Smooth muscle cell (in vitro differentiated cells): ENCODE results near the gene SCCPDH. TPM values are rescaled to one million over a fixed set of nuclear protein-coding genes. Genes with fewer than 3 reads are reported as not detected.

ENCODE experiments used
- DNase-seq: peaks from one replicate; lab custom pipeline; 2025; ENCODE audit not compliant: unreplicated experiment; lab: John Stamatoyannopoulos, UW
- H2AFZ ChIP-seq: fragments of 200-600 bp; sonication (generic); 2 replicates; pipeline ENCODE4 v1.6.0; 2016; ENCODE audit warnings: antibody characterized with exemption, low read depth, mild to moderate bottlenecking
- H3F3A ChIP-seq: fragments of 200-600 bp; sonication (generic); 2 replicates; pipeline ENCODE4 v1.6.0; 2017; ENCODE audit warnings: antibody characterized with exemption, low read depth
- H3K27ac ChIP-seq: fragments of 200-600 bp; sonication (generic); 2 replicates; pipeline ENCODE4 v1.5.1; 2016; ENCODE audit warnings: low read depth, mild to moderate bottlenecking
- H3K27me3 ChIP-seq: fragments of 200-600 bp; sonication (generic); 2 replicates; pipeline ENCODE4 v1.6.1; 2016; ENCODE audit warnings: low read depth, mild to moderate bottlenecking
- H3K36me3 ChIP-seq: fragments of 200-600 bp; sonication (generic); 2 replicates; pipeline ENCODE4 v1.5.1; 2016; ENCODE audit warnings: low read depth
- H3K4me1 ChIP-seq: fragments of 200-600 bp; sonication (generic); 2 replicates; pipeline ENCODE4 v1.5.1; 2016; ENCODE audit warnings: low read depth
- H3K4me2 ChIP-seq: fragments of 200-600 bp; sonication (generic); 2 replicates; pipeline ENCODE4 v1.6.0; 2016; ENCODE audit warnings: mild to moderate bottlenecking
- H3K4me3 ChIP-seq: fragments of 200-600 bp; sonication (generic); 2 replicates; pipeline ENCODE4 v1.5.1; 2016; ENCODE audit warnings: mild to moderate bottlenecking
- H3K79me2 ChIP-seq: fragments of 200-600 bp; sonication (generic); 2 replicates; pipeline ENCODE4 v1.6.0; 2016; ENCODE audit warnings: low read depth, mild to moderate bottlenecking
- H3K9ac ChIP-seq: fragments of 200-600 bp; sonication (generic); 2 replicates; pipeline ENCODE4 v1.6.0; 2016; ENCODE audit warnings: low read depth
- H3K9me3 ChIP-seq: fragments of 200-600 bp; sonication (generic); replicated peaks from 2 replicates; pipeline ENCODE4 v1.5.1; 2016; ENCODE audit warnings: low read depth
- H4K20me1 ChIP-seq: fragments of 200-600 bp; sonication (generic); 2 replicates; pipeline ENCODE4 v1.6.0; 2016; ENCODE audit warnings: low read depth
- CTCF ChIP-seq: fragments of 200-600 bp; sonication (generic); IDR thresholded peaks from 2 replicates; pipeline ENCODE4 v1.5.1; 2017; ENCODE audit warnings: borderline replicate concordance, mild to moderate bottlenecking, antibody characterized with exemption; ENCODE audit not compliant: insufficient read depth, poor library complexity, severe bottlenecking
- WGBS: methylation state at CpG from one replicate; pipeline ENCODE4 v1.1.7; 2016; ENCODE audit warnings: low lambda C conversion rate; 5-methylcytosine and 5-hydroxymethylcytosine counted together
- polyA plus RNA-seq: library from polyadenylated mRNA; unstranded; fragments of >200 nt; fragmentation: Nextera tagmentation; extraction: Ambion mirVana; gene quantifications from 2 replicates; pipeline ENCODE4 v1.2.1, GENCODE V29; 2016
- total RNA-seq: library from RNA; depleted of rRNA; stranded (reverse); fragments of >200 nt; gene quantifications from 2 replicates; pipeline ENCODE4 v1.2.3, GENCODE V29; 2014

Gene SCCPDH
- total and polyA plus RNA-seq, 2 experiments from 2014 or later, result 19.6 to 27.0 TPM

GRCh38 chr1:246699095-246699735, 25.0 kb upstream of the SCCPDH start:
- Histone ChIP-seq H3K9ac (peak overlapping the region; percentile 78), H3F3A (no peaks in the 10 kb centered on the region), H3K4me1 (no peaks in the 10 kb centered on the region), H3K4me2 (peak overlapping the region; percentile 60), H3K27me3 (no peaks in the 10 kb centered on the region), H4K20me1 (no peaks in the 10 kb centered on the region), H3K27ac (peak overlapping the region; percentile 32), H3K4me3 (peak overlapping the region; percentile 42), H3K36me3 (no peaks in the 10 kb centered on the region), H3K9me3 (no peaks in the 10 kb centered on the region), H2AFZ (peak overlapping the region; percentile 64), H3K79me2 (no peaks in the 10 kb centered on the region)
- WGBS, result 11% methylated on average over 18 of the region's 18 CpGs
- peak; percentile 36 for DNase-seq
- peak; percentile 82 for TF ChIP-seq CTCF

- Histone ChIP-seq H3F3A (no peaks in the 10 kb centered on the region), H3K79me2 (no peaks in the 10 kb centered on the region), H4K20me1 (no peaks in the 10 kb centered on the region), H2AFZ (peak overlapping the region; percentile 16), H3K9ac (no peak overlapping the region), H3K36me3 (no peaks in the 10 kb centered on the region), H3K4me3 (no peak overlapping the region), H3K9me3 (no peaks in the 10 kb centered on the region), H3K4me2 (no peak overlapping the region), H3K27ac (no peak overlapping the region), H3K27me3 (no peaks in the 10 kb centered on the region), H3K4me1 (no peaks in the 10 kb centered on the region)
- 62% methylated on average over 8 of the region's 8 CpGs for WGBS
- no peak for DNase-seq
- no peak for TF ChIP-seq CTCF
Observed at GRCh38 chr1:246703581-246703980, 20.6 kb upstream of the SCCPDH start.

GRCh38 chr1:246705368-246705767, 18.8 kb upstream of the SCCPDH start:
- 2% methylated on average over 3 of the region's 3 CpGs for WGBS
- H3K4me2 ChIP-seq, result peak overlapping the region; percentile 67
- no peaks in the 10 kb centered on the region for H3K36me3 ChIP-seq
- no peak overlapping the region for H3K4me3 ChIP-seq
- peak overlapping the region; percentile 77 for H2AFZ ChIP-seq
- no peak for DNase-seq
- H3F3A ChIP-seq, result no peaks in the 10 kb centered on the region
- TF ChIP-seq CTCF, result no peak
- peak overlapping the region; percentile 71 for H3K27ac ChIP-seq
- H3K9me3 ChIP-seq, result no peaks in the 10 kb centered on the region
- H4K20me1 ChIP-seq, result no peaks in the 10 kb centered on the region
- no peaks in the 10 kb centered on the region for H3K79me2 ChIP-seq
- no peaks in the 10 kb centered on the region for H3K27me3 ChIP-seq
- no peaks in the 10 kb centered on the region for H3K4me1 ChIP-seq
- peak overlapping the region; percentile 37 for H3K9ac ChIP-seq

GRCh38 chr1:246708166-246708565, 16.0 kb upstream of the SCCPDH start:
- no peak for TF ChIP-seq CTCF
- no peak overlapping the region for H2AFZ ChIP-seq

More at GRCh38 chr1:246708166-246708565, 16.0 kb upstream of the SCCPDH start:
- H3K27ac ChIP-seq, result no peak overlapping the region
- 91% methylated on average over 6 of the region's 6 CpGs for WGBS
- H3K27me3 ChIP-seq, result no peaks in the 10 kb centered on the region
- H3K4me3 ChIP-seq, result no peak overlapping the region
- no peak overlapping the region for H3K9ac ChIP-seq
- no peaks in the 10 kb centered on the region for H4K20me1 ChIP-seq
- H3F3A ChIP-seq, result no peaks in the 10 kb centered on the region
- H3K4me1 ChIP-seq, result no peaks in the 10 kb centered on the region
- no peaks in the 10 kb centered on the region for H3K9me3 ChIP-seq
- H3K36me3 ChIP-seq, result no peaks in the 10 kb centered on the region
- no peak for DNase-seq
- H3K79me2 ChIP-seq, result no peaks in the 10 kb centered on the region
- no peak overlapping the region for H3K4me2 ChIP-seq
